ENCODE data around the gene ZNF154.
"Not testable (repeated sequence)": the region's sequence is repeated elsewhere in the genome, so short reads cannot be mapped to it uniquely, and the experiment has no call there.

The ZNF154 gene

GRCh38 chr19:57708641-57709361, at the start of gene ZNF154:
Gene ZNF154, minus strand, starts transcription at chr19:57709204. Its CDS starts 233 bp downstream, at chr19:57708971.
- DNase-seq, result no peak

- DNase-seq, result no peak
These were observed 48.9 kb upstream of the ZNF154 start for GRCh38 chr19:57757941-57758340.

- DNase-seq, result no peak
These were observed 46.0 kb upstream of the ZNF154 start for GRCh38 chr19:57755031-57755430.

GRCh38 chr19:57754091-57754673, 45.2 kb upstream of the ZNF154 start:
- no peak for DNase-seq

- DNase-seq, result no peak
These were observed 39.0 kb upstream of the ZNF154 start for GRCh38 chr19:57748029-57748428.

- no peak for DNase-seq
These were observed 38.4 kb upstream of the ZNF154 start for GRCh38 chr19:57747472-57747807.

- DNase-seq, result peak; percentile 83
These were observed 37.8 kb upstream of the ZNF154 start, which contains the start of gene ZNF776 for GRCh38 chr19:57746580-57747471. Gene ZNF776, plus strand, starts transcription at chr19:57746815. Its CDS starts 244 bp downstream, at chr19:57747059.

- DNase-seq, result not testable (repeated sequence)
These were observed 29.8 kb upstream of the ZNF154 start for GRCh38 chr19:57738770-57739169.

- DNase-seq, result peak; percentile 7
These were observed 29.3 kb upstream of the ZNF154 start for GRCh38 chr19:57738320-57738719.

- no peak for DNase-seq
These were observed 11.9 kb upstream of the ZNF154 start for GRCh38 chr19:57720878-57721277.

GRCh38 chr19:57719901-57720519, 11.0 kb upstream of the ZNF154 start:
- DNase-seq, result peak; percentile 48

GRCh38 chr19:57719424-57719823, 10.4 kb upstream of the ZNF154 start:
- peak; percentile 48 for DNase-seq

- no peak for DNase-seq
These were observed 3.2 kb upstream of the ZNF154 start for GRCh38 chr19:57712222-57712621.

GRCh38 chr19:57709616-57710015, 612 bp upstream of the ZNF154 start:
- no peak for DNase-seq

GRCh38 chr19:57706346-57706745, 2.7 kb downstream of the ZNF154 start:
- no peak for DNase-seq

- DNase-seq, result no peak
These were observed 7.4 kb downstream of the ZNF154 start for GRCh38 chr19:57701625-57702024.

GRCh38 chr19:57689750-57690149, 19.3 kb downstream of the ZNF154 start:
- no peak for DNase-seq

GRCh38 chr19:57688011-57688763, 20.8 kb downstream of the ZNF154 start:
- no peak for DNase-seq

GRCh38 chr19:57687363-57688010, 21.5 kb downstream of the ZNF154 start:
- DNase-seq, result no peak

GRCh38 chr19:57686727-57687126, 22.3 kb downstream of the ZNF154 start:
- DNase-seq, result no peak

GRCh38 chr19:57682226-57682766, 26.7 kb downstream of the ZNF154 start:
- DNase-seq, result no peak

- no peak for DNase-seq
These were observed 33.1 kb downstream of the ZNF154 start for GRCh38 chr19:57675881-57676280.

Data from COR-L47 (cell line).